Epidermal melanocyte (primary cell): Measurements from ENCODE around the gene SRGAP1.
A peak's percentile ranks its signal among the peaks of the same experiment; 100 is the strongest.
"Not testable (repeated sequence)": the region's sequence is repeated elsewhere in the genome, so short reads cannot be mapped to it uniquely, and the experiment has no call there.

Source experiments
- DNase-seq: peaks from one replicate; pipeline ENCODE4 v3.0.0; 2011; ENCODE audit warnings: low spot score; ENCODE audit not compliant: insufficient read length

The SRGAP1 gene

DNA sequence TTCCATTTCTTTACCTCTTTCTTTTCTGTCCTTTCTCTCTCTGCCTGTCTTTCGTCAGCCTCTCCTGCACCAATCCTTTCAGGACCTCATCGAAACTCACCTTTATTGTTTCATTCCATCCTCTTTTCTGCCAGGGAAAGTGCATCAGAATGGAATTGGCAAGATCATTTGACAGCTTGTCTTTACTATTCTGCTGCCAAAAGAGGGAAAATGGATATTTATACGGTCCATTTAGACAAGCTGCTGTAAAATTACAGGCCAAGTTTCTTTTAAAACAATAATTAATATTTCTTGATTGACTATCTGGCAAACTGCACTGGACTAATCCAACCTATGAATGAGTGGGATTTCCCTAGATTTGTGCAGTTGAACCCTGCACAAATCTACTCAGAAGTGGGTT lies 7.6 kb upstream of the SRGAP1 start:
- no peak for DNase-seq

DNA sequence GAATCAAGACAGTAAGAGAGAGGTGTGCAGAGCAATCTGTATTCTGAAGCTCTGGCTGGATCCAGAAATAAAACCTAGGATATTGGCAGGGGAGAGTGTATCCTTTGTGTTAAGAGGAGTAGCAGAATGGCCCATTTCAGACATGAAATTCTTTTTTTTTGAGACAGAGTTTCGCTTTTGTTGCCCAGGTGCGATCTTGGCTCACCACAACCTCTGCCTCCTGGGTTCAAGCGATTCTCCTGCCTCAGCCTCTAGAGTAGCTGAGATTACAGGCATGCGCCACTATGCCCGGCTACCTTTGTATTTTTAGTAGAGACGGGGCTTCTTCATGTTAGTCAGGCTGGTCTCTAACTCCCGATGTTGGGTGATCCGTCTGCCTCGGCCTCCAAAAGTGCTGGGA lies 6.1 kb upstream of the SRGAP1 start:
- DNase-seq: no peak

DNA sequence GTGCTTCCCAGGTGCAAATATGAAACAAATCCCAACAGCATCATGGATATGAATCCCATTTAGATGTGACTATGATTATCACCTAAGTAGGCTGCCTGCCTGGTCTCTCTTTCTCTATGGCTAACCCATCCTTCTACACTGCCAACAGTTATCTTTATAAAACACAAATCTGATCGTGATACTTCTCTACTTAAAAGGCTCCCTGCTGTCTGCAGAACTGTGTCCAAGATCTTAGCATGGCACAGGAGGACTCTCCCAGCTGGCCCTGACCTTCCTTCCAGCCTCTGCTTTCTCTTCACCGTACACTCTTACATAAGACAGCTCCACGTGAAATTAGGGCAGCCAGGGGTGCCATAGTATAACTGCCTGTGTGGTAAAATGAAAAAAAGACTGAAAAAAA lies 3.5 kb upstream of the SRGAP1 start:
- no peak for DNase-seq

DNA sequence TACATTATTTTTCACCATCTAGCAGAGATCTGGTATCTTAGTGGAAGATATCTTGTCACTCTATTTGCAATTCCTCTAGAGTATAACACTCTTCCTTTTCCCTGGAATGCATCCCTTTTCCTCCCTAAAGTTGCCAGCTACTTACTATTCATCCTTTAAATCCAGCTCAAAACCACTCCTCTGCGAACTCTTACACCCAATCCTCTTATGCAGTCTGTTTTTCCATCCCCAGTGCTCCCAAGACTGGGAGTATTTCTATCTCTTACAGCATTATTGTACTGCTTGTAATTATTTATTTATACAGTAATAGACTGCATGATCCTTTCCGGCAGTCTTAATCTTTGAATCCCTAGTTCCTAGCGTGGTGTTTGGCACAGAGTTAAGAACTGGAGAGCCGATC lies 2.9 kb upstream of the SRGAP1 start:
- DNase-seq: no peak

DNA sequence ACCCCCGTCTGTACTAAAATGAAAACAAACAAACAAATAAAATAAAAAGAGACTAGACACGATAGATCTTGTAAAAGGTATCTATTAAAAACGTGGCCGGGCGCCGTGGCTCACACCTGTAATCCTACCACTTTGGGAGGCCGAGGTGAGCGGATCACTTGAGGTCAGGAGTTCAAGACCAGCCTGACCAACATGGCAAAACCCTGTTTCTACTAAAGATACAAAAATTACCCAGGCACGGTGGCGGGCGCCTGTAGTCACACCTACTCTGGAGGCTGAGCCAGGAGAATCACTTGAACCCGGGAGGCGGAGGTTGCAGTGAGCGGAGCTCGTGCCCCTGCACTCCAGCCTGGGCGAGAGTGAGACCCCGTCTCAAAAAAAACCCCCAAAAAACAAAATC lies 1.8 kb upstream of the SRGAP1 start:
- DNase-seq: not testable (repeated sequence)

DNA sequence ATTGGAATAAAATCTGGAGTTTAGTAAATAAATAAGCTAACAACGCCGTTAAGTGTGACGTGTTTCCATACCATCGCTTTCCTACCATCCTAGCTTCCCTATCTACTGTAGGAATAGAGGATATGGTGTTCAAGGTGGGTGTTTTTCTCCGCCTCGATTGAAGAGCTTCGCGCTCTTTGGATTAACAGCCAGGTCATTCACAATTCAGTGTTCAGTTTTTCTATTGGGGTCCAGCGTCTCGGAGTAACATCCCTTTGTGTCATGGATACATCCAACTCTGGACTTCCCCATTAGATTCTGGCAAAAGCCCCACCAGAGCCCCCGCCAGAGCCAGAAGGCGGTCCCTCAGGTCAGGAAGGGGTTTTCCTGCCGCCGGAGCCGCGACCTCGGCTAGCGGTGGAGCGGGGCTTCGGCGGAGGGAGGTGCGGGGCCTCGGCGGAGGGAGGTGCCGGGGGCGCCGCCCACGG lies 1.2 kb upstream of the SRGAP1 start:
- no peak for DNase-seq

DNA sequence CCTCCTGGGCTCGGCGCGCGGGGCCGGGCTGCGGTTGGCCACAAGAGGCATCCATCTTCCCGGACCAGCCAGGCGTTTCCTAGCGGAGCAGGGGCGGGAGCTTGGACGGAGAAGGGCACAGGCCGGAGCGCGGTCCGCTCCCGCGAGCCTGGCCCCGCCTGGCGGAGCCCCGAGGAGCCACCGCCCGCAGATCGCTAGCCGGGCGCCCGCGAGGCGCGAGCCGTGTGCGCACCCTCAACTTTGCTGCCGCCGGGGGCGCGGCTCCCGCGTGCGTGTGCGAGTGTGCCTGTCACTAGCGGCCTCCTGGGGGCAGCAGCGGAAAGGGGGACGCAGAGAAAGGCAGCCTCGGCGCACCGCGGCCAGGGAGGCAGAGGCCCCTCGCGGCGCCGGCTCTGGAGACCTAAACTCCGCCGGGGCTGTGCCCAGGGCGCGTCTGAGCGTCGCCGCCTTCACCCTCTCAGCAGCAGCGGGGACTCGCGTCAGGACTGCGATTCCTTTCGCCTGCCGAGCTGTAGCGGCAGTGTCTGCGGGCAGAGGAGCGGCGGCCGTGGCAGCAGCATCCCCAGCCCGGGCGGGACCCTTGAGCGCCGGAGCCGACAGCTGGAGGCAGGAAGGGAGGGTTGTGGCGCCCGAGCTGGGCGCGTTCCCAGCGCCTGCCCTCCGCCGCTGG lies 644 bp upstream of the SRGAP1 start:
- DNase-seq: peak; percentile 74

DNA sequence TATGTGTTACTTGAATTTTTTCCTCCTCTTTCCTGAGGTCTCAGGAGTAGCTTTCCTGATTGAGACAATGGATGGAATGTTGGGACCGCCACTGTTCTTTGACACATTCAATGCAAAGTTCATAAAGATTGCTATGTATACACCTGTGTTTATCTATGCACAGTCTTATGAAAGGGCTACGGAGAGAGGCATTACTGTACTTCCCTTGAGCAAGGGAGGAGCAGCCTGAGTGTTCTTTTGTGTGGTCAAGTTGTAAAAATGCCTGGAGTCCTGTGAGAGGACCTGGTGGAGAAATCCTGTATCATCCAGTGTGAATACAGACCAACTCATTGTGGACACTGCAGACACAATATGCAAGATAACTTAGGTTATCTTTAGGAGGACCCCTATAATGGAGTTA lies 1.2 kb downstream of the SRGAP1 start:
- DNase-seq: no peak

DNA sequence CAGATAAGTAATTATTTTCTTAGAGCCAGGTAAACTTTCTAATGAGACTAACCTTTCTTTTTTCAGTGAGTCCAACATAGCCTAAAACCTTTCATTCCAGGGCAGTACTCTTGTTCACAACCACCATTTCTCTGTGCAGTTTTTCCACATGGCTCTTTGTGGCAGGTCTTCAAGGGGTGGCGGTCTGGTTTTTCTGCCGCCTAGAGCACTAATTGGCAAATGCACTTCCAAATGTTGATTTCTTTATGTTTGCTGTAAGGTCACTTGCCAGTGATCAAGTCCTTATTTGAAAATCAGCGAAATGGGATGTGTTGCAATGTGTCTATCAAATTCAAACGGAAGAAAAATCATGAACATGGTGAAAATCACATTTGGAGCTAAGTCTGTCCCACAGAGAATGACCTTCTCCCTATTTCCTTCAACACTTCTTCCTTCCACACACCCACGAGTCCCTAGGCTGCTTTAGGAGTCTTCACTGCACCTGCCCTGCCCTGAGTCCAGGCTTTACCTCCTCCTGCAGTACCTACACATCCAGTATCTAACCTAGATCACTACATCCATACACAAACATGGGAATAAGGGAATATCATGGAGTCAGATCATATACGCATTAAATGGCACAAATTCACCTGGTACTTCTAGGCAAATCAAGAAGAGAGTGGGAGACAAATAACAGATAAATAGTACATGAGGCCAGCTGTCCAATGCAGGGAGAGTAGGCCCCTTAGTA lies 1.9 kb downstream of the SRGAP1 start:
- DNase-seq: no peak

DNA sequence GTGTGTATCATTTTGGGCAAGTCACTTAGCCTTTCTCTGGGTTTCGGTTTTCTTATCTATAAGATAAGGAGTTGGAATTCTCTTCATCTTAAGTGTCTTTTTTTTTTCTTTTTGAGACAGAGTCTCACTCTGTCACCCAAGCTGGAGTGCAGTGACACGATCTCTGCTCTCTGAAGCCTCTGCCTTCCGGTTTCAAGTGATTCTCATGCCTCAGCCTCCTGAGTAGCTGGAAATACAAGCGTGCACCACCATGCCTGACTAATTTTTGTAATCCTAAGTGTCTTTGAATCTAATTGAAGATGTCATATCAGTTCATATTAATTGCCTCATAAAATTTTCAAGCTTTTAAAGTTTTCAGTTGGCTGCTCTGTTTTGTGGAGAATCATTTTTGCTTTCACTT lies 4.0 kb downstream of the SRGAP1 start:
- no peak for DNase-seq

DNA sequence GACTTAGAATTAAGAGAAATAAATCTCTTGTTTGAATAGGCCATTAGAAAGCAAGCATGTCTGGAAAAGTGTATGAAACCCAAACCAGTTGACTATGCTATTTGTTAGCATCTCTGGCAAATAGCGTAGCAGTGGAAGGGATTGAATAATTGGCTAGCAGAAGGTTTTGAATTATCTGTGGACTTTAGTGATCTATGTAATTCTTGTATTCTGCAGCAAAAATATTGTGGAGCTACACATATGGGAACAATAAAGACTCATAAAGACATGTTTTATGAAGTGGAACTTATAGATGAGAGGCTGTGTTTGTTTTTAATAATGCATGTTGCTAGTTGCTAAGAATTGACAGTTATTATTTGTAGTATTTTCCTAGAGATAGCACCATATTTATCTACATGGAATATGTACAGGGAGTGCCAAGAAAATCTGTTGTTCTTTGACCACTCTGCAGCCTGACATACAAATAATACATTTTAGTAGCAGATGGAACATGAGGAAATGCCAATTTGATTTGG lies 4.7 kb downstream of the SRGAP1 start:
- no peak for DNase-seq

DNA sequence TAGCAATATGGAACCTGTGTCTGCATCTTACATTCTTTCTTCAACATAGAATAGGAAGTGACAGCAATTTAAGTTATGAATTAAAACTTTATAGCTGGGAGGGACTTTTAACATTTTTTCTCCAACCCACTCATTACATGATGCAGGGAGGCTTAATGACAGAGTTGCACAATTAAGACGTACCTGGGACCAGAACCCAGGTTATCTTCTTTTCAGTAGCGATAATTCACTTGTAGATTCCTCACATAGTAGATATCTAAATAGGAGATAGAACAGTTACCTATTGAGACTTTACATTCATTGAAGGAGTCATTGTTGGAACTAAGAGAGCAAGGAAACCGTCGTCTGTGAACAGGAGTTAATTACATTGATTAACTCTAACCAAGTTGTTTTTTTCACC lies 5.1 kb downstream of the SRGAP1 start:
- DNase-seq: no peak

DNA sequence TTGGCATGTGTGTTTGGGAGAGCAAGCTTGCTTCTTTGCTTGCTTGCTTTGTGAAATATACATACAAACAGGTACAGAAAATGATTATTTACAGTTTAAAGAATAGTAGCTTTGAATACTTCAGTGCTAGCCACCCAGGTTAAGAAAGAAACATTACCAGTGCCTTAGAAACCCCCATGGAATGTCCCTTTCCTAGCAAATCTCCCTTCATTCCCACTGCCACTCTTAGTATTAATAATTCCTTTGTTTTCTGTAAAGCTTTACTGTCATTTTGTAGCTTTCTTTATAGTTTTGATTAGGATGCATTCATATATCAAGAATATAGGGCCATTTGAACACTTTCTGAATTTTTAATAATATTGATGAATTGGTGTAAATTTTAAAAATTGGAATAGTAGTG lies 9.5 kb downstream of the SRGAP1 start:
- no peak for DNase-seq

DNA sequence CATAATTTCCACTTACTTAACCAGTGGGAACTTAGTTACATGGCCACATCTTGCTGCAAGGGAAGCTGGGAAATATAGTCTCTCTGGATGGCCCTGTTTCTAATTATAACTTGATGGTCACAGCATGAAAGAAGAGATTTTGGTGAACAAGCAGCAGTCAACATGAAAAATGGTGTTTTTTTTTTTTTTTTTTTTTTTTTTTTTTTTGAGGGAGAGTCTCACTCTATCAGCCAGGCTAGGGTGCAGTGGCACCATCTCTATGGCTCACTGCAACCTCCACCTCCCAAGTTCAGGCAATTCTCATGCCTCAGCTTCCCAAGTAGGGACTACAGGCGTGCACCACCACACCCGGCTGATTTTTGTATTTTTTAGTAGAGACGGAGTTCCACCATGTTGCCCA lies 10.8 kb downstream of the SRGAP1 start:
- DNase-seq: no peak

DNA sequence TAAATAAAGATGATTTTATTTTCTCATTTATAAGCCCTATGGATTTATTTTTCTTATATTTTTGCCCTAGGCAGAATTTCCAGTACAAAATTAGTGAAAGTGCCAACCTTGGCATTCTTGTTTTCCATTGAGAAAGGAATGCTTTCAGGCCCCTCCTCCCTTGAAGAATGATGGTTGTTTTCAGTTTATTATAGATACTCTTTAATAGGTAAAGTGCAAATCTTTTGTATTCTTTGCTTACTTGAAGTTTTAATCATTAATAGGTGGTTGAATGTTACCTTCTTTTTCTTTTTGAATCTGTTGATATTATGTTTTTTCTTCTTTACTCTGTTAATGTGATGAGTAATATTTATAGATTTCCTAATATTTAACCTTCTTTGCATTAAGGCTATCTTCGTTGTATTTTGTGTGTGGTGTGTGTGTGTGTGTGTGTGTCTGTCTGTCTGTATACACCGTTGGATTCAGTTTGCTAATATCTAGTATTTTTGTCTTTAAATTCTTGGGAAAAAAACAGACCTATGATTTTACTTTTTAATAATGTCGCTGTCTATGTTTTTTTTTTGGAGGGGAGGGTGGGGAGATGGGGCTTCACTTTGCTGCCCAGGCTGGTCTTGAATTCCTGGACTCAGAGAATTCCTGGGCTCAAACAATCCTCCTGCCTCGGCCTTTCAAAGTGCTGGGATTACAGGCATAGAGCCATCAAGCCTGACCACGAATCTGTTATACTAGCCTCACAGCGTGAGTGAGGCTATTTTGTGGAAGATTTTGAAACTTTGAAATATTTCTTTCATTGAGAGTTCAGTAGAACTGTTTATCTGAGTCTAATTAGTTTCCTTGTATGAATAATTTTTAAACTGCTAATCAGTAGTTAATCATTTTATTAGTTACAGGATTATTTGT lies 13.5 kb downstream of the SRGAP1 start:
- DNase-seq: no peak

DNA sequence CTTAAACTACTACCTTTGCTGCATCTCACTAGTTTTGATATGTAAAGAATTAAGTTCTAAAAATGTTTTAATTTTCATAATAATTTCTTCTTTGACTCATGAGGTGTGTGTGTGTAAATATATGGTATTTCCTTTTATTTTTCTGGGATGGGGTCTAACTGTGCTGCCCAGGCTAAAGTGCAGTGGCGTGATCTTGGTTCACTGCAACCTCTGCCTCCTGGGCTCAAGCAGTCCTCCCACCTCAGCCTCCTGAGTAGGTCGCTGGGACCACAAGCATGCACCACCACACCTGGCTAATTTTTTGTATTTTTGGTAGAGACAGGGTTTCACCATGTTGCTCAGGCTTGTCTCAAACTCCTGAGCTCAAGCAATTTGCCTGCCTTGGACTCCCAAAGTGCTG lies 15.4 kb downstream of the SRGAP1 start:
- not testable (repeated sequence) for DNase-seq

DNA sequence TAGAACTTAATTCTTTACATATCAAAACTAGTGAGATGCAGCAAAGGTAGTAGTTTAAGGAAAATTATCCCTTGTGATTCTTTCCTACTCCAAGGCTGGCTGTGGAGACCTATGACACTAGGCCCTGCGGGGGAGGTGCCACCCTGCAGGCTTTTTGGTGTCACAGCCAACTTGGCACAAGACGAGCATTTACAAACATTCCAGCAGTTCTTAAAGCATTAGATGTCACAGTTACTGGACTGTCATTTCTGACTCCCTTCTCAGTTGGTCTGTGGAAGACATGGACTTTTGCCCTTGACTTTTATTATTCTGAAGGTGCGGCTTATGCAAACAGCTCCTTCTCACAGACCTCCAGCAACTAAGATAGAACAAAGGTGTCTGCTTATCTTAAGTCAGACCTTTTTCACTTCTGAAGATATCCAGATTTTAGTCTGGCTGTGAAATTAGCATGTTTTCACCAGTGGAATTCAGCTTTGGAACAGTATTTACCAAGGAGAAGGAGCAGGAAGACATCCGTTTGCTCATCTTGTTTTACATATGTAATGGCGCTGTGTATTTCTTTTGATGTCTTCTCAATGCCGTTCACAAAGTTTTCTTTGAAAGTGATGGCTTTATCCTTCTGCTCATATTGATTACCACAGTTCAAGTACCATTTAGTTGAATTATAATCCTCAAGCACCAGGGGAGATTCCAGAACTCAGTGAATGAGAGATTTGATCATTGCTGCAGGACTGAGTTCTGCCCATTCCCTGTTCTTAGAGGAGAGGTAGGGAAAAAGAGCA lies 17.9 kb downstream of the SRGAP1 start:
- DNase-seq: no peak

DNA sequence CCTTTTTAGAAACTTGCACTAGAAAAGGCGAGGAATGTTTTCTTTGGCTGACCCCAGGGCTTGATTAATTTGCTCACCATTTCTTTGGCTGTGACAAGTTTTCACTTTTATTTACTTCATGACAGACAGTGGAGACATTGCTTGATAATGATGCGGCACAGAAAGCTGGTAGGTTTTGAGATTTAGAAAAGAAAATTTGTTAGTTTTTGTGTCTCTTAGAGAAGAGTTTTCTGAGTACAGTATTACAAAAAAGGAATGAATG lies 18.4 kb downstream of the SRGAP1 start:
- DNase-seq: no peak

DNA sequence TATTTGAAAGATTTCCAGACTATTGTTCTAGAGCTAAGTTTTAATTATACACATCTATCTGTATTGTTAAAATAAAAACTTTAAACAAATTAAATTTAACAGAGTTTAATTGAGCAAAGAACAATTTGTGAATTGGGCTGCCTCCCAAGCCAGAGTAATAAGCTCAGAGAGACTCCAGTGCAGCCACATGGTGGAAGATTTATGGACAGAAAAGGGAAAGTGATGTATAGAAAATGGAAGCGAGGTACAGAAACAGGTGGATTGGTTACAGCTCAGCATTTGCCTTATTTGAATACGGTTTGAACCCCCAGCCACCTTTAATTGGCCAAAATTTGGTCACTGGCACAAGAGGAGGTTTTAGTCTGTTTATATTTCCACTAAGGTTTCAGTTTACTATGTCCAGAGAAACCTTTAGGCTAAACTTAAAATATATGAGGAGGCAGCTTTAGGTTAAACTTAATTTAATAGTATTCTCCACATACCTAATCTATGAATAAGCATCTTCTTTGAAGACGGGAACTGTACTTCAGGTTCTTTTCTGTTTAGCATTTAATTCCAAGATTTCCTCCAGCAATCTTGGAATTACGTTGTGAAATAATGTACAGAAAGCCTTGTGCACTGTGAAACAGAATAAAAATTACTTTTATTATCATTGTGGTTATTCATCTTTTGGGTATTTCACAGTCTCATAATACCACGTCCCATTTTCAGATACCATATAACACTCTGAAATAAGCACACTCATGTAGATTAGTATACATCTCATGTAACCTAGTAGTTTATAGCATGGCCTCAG lies 19.4 kb downstream of the SRGAP1 start:
- DNase-seq: no peak

DNA sequence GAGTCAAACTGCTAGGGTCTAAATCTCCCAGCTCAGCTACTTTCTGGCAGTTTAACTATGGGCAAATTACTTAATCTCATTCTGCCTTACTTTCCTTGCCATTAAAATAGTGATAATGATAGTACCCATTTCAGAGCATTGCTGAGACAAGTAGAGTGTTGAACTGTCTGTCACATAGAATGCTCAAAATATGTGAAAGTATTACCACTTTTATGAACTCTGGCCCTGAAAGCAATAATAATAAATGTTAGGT lies 19.9 kb downstream of the SRGAP1 start:
- no peak for DNase-seq

DNA sequence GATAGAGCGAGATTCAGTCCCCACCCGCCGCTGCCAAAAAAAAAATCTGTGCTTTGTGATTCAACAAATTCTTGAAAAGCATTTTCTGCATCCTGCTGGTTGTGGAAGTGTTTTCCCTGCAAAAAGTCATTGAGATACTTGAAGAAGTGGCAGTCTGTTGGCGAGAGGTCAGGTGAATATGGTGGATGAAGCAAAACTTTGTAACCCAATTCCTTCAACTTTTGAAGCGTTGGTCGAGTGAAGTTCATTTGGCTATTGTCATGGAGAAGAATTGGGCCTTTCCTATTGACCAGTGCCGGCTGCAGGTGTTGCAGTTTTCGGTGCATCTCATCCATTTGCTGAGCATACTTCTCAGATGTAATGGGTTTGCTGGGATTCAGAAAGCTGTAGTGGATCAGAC lies 20.9 kb downstream of the SRGAP1 start:
- no peak for DNase-seq
